HepG2 (cell line): ENCODE data around the gene CAPN9.

Experiments
- CEBPB ChIP-seq: IDR thresholded peaks from 2 replicates; pipeline ENCODE4 v1.6.1; 2011; ENCODE audit warnings: low read depth, low read length, improper control_type of control experiment, borderline replicate concordance
- FOXP1 ChIP-seq, 2 experiments: fragments of 450-650 bp in 1 of 2; IDR thresholded peaks; 2 replicates each; pipeline ENCODE4 v1.6.1; 2017 to 2018; ENCODE audit warnings: antibody characterized with exemption in 1 of 2
- KLF13 ChIP-seq: sonication (generic); formaldehyde crosslinking; IDR thresholded peaks from 2 replicates; pipeline ENCODE4 v1.4.0; 2020; ENCODE audit warnings: mild to moderate bottlenecking, missing genetic modification reagents
- SKI ChIP-seq: fragments of 450-650 bp; IDR thresholded peaks from one replicate; pipeline ENCODE4 v1.6.1; 2018; ENCODE audit warnings: mild to moderate bottlenecking; ENCODE audit not compliant: partially characterized antibody
- TF ChIP-seq, protein P1 (sequence below): sonication (generic); formaldehyde crosslinking; IDR thresholded peaks from 2 replicates; pipeline ENCODE4 v1.8.0; 2022; ENCODE audit warnings: mild to moderate bottlenecking, missing genetic modification reagents, borderline replicate concordance
- TF ChIP-seq, protein P2 (sequence below): sonication (generic); formaldehyde crosslinking; IDR thresholded peaks from 2 replicates; pipeline ENCODE4 v1.5.0; 2020; ENCODE audit warnings: mild to moderate bottlenecking, missing genetic modification reagents, moderate library complexity
- TF ChIP-seq, protein P3 (sequence below): IDR thresholded peaks from 2 replicates; pipeline ENCODE4 v1.6.1; 2012; ENCODE audit warnings: inconsistent platforms

DNA sequence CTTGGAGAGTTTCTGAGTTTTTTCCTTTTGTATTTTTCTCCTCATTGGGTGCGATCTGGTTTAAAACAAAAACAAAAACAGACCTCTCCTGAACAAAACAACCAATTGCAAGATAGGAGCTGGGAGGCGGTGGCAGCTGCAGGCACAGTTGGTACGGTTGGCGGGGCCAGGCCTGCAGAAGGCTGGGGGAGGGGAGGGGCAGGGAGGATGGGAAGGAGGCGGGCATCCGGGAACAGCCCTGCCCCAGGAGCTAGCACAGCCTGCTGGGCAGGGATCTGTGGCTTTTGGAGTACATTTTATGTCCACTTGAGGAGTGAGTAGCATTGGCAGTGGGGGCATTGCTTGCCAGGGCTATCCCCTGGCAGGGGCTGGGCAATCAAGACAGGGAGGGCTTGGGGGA is 5.2 kb downstream of the CAPN9 start:
- TF ChIP-seq, protein P1, sequence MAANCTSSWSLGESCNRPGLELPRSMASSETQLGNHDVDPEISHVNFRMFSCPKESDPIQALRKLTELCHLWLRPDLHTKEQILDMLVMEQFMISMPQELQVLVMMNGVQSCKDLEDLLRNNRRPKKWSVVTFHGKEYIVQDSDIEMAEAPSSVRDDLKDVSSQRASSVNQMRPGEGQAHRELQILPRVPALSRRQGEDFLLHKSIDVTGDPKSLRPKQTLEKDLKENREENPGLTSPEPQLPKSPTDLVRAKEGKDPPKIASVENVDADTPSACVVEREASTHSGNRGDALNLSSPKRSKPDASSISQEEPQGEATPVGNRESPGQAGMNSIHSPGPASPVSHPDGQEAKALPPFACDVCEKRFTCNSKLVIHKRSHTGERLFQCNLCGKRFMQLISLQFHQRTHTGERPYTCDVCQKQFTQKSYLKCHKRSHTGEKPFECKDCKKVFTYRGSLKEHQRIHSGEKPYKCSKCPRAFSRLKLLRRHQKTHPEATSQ (CRISPR knock-in tag) = no peak
- TF ChIP-seq, protein P2, sequence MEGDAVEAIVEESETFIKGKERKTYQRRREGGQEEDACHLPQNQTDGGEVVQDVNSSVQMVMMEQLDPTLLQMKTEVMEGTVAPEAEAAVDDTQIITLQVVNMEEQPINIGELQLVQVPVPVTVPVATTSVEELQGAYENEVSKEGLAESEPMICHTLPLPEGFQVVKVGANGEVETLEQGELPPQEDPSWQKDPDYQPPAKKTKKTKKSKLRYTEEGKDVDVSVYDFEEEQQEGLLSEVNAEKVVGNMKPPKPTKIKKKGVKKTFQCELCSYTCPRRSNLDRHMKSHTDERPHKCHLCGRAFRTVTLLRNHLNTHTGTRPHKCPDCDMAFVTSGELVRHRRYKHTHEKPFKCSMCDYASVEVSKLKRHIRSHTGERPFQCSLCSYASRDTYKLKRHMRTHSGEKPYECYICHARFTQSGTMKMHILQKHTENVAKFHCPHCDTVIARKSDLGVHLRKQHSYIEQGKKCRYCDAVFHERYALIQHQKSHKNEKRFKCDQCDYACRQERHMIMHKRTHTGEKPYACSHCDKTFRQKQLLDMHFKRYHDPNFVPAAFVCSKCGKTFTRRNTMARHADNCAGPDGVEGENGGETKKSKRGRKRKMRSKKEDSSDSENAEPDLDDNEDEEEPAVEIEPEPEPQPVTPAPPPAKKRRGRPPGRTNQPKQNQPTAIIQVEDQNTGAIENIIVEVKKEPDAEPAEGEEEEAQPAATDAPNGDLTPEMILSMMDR (CRISPR knock-in tag) = no peak
- TF ChIP-seq SKI (no peak), FOXP1 (IDR thresholded peaks at IDR 0.05) (no peak), FOXP1 (CRISPR knock-in tag; IDR thresholded peaks at IDR 0.05) (no peak), KLF13 (CRISPR knock-in tag) (no peak), CEBPB (no peak)
- TF ChIP-seq, protein P3, sequence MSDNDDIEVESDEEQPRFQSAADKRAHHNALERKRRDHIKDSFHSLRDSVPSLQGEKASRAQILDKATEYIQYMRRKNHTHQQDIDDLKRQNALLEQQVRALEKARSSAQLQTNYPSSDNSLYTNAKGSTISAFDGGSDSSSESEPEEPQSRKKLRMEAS = no peak
